ENCODE results near the gene USP38.

USP38 gene

GRCh38 chr4:143251779-143252178 is 67.1 kb downstream of the USP38 start:
- H3K4me3 ChIP-seq (ENCODE audit: low read depth, low read length) = no peak overlapping the region
- TF ChIP-seq CTCF (IDR thresholded peaks at IDR 0.05; ENCODE audit: low read depth, low read length) = no peak
- no peaks in the 10 kb centered on the region for H3K27me3 ChIP-seq
- no peak for DNase-seq
- H3K36me3 ChIP-seq = no peaks in the 10 kb centered on the region
- H3K9me3 ChIP-seq = no peaks in the 10 kb centered on the region
- no peaks in the 10 kb centered on the region for H3K4me1 ChIP-seq

GRCh38 chr4:143252478-143252877 is 67.8 kb downstream of the USP38 start:
- no peak overlapping the region for H3K4me3 ChIP-seq (ENCODE audit: low read depth, low read length)
- H3K27me3 ChIP-seq = no peaks in the 10 kb centered on the region
- H3K36me3 ChIP-seq = no peaks in the 10 kb centered on the region
- DNase-seq = no peak
- no peaks in the 10 kb centered on the region for H3K9me3 ChIP-seq
- no peak for TF ChIP-seq CTCF (IDR thresholded peaks at IDR 0.05; ENCODE audit: low read depth, low read length)
- H3K4me1 ChIP-seq = no peaks in the 10 kb centered on the region

- no peak for DNase-seq
- Histone ChIP-seq H3K36me3 (no peaks in the 10 kb centered on the region), H3K4me1 (no peaks in the 10 kb centered on the region), H3K27me3 (no peaks in the 10 kb centered on the region), H3K4me3 (ENCODE audit: low read depth, low read length) (no peak overlapping the region), H3K9me3 (no peaks in the 10 kb centered on the region)
- TF ChIP-seq CTCF (IDR thresholded peaks at IDR 0.05; ENCODE audit: low read depth, low read length) = no peak
Observed at GRCh38 chr4:143253166-143253565, 68.4 kb downstream of the USP38 start.

- no peak for TF ChIP-seq CTCF (IDR thresholded peaks at IDR 0.05; ENCODE audit: low read depth, low read length)
- Histone ChIP-seq H3K4me3 (ENCODE audit: low read depth, low read length) (no peak overlapping the region), H3K4me1 (no peaks in the 10 kb centered on the region), H3K27me3 (no peaks in the 10 kb centered on the region), H3K36me3 (no peaks in the 10 kb centered on the region), H3K9me3 (no peaks in the 10 kb centered on the region)
- DNase-seq = no peak
Observed at GRCh38 chr4:143254491-143255226, 69.9 kb downstream of the USP38 start.

GRCh38 chr4:143256456-143256855 is 71.7 kb downstream of the USP38 start:
- Histone ChIP-seq H3K9me3 (no peaks in the 10 kb centered on the region), H3K27me3 (no peaks in the 10 kb centered on the region), H3K4me3 (ENCODE audit: low read depth, low read length) (no peak overlapping the region), H3K4me1 (no peaks in the 10 kb centered on the region), H3K36me3 (no peaks in the 10 kb centered on the region)
- no peak for TF ChIP-seq CTCF (IDR thresholded peaks at IDR 0.05; ENCODE audit: low read depth, low read length)
- no peak for DNase-seq

- Histone ChIP-seq H3K36me3 (no peaks in the 10 kb centered on the region), H3K27me3 (no peaks in the 10 kb centered on the region), H3K9me3 (no peaks in the 10 kb centered on the region), H3K4me1 (no peaks in the 10 kb centered on the region), H3K4me3 (ENCODE audit: low read depth, low read length) (no peak overlapping the region)
- no peak for DNase-seq
- no peak for TF ChIP-seq CTCF (IDR thresholded peaks at IDR 0.05; ENCODE audit: low read depth, low read length)
Observed at GRCh38 chr4:143257356-143257755, 72.6 kb downstream of the USP38 start.
